Natural killer cell (primary cell): Measurements from ENCODE around the gene TMC8. TPM values are rescaled to one million over a fixed set of nuclear protein-coding genes. Genes with fewer than 3 reads are reported as not detected.

ENCODE experiments used
- ATAC-seq, 3 donors: fragments of 150-1000 bp in 2 of 3; fragments of 200-7000 bp in 1 of 3; cut with Tn5 transposase; 1 replicate in 1 of 3; 2 replicates in 2 of 3; pipeline ENCODE4 v1.10.0; 2021; ENCODE audit warnings: mild to moderate bottlenecking in 2 of 3, moderate library complexity in 2 of 3
- DNase-seq, 2 donors: peaks; one replicate each; pipeline versions ENCODE4 v3.0.0 to v3.0.0-alpha.2; 2013 to 2021; ENCODE audit warnings: mixed read lengths in 1 of 2
- H3K27ac ChIP-seq: one replicate; pipeline ENCODE4 v1.5.1; 2013; ENCODE audit warnings: mild to moderate bottlenecking, low read length
- H3K27me3 ChIP-seq: one replicate; pipeline ENCODE4 v1.6.1; 2013; ENCODE audit warnings: low read length; ENCODE audit not compliant: control insufficient read depth, insufficient read depth
- H3K36me3 ChIP-seq: one replicate; pipeline ENCODE4 v1.6.1; 2013; ENCODE audit warnings: low read length; ENCODE audit not compliant: control insufficient read depth, insufficient read depth
- H3K4me1 ChIP-seq: one replicate; pipeline ENCODE4 v1.6.1; 2013; ENCODE audit warnings: low read length; ENCODE audit not compliant: control insufficient read depth, insufficient read depth
- H3K4me3 ChIP-seq: one replicate; pipeline ENCODE4 v1.5.1; 2013; ENCODE audit warnings: low read length
- H3K9me3 ChIP-seq: one replicate; pipeline ENCODE4 v1.6.1; 2013; ENCODE audit warnings: low read length; ENCODE audit not compliant: control insufficient read depth, insufficient read depth
- H3K27ac Mint-ChIP-seq, 2 donors: one replicate each; pipeline ENCODE4 v1.8.0; 2022; ENCODE audit warnings: mild to moderate bottlenecking in 2 of 2, mixed read lengths in 2 of 2, moderate library complexity in 1 of 2
- H3K27me3 Mint-ChIP-seq, 2 donors: one replicate each; pipeline ENCODE4 v1.8.0; 2022; ENCODE audit warnings: low read depth in 2 of 2, mixed read lengths in 2 of 2
- H3K36me3 Mint-ChIP-seq: one replicate; pipeline ENCODE4 v1.8.0; 2022; ENCODE audit warnings: mixed read lengths
- H3K4me1 Mint-ChIP-seq, 2 donors: one replicate each; pipeline ENCODE4 v1.8.0; 2022; ENCODE audit warnings: mixed read lengths in 2 of 2
- H3K4me3 Mint-ChIP-seq: one replicate; pipeline ENCODE4 v1.8.0; 2022; ENCODE audit warnings: mild to moderate bottlenecking, moderate library complexity, mixed read lengths
- H3K9me3 Mint-ChIP-seq, 2 donors: one replicate each; pipeline ENCODE4 v1.8.0; 2022; ENCODE audit warnings: mixed read lengths in 2 of 2
- WGBS: methylation state at CpG from one replicate; pipeline ENCODE4 v1.1.7; 2013; ENCODE audit warnings: missing lambda C conversion rate; ENCODE audit not compliant: insufficient coverage; 5-methylcytosine and 5-hydroxymethylcytosine counted together
- intact Hi-C: fragments of 100-400 bp; cut with micrococcal nuclease; formaldehyde crosslinking; loops from one replicate; pipeline ENCODE4 v1.14.2; 2022
- total RNA-seq, 4 donors: library from RNA; stranded (reverse); fragments of 120-200 nt in 1 of 4; gene quantifications; one replicate each; pipeline versions ENCODE4 v1.2.3 to v1.2.4, GENCODE V29; 2013 to 2022
- TF ChIP-seq, protein P1 (sequence below): fragments of 200-600 bp; IDR thresholded peaks from one replicate; pipeline ENCODE4 v1.8.0; 2022; ENCODE audit warnings: antibody characterized with exemption

TMC8 gene
- total RNA-seq, 3 donors from 2014 or later (not counting 1 experiment from before 2014, with no cell fraction given), result 401 to 551 (median 435) TPM

DNA sequence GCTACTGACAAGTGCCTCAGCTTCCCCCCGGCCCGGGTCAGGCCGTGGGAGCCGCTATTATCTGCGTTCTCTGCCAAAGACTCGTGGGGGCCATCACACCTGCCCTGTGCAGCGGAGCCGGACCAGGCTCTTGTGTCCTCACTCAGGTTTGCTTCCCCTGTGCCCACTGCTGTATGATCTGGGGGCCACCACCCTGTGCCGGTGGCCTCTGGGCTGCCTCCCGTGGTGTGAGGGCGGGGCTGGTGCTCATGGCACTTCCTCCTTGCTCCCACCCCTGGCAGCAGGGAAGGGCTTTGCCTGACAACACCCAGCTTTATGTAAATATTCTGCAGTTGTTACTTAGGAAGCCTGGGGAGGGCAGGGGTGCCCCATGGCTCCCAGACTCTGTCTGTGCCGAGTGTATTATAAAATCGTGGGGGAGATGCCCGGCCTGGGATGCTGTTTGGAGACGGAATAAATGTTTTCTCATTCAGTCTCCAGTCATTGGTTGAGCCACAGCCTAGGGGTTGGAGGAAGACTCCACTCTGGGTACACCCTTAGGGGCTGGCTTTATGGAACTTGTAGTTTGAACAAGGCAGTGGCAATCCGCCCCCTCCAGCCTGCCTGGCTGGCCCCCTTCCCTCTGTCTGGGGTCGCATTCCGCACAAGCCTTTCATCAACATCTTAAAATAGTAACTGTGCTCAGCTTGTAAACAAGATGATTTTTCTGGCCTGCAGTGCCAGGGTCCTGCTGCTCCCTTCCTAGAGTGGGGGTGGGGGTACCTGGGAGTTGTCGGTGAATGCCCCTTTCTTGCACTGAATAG is 41.9 kb downstream of the TMC8 start:
- intact Hi-C loops, result no loop called here
- Histone ChIP-seq H3K36me3 (peaks cover 10% of the 10 kb centered on the region), H3K9me3 (no peaks in the 10 kb centered on the region), H3K4me3 (no peak overlapping the region), H3K27me3 (no peaks in the 10 kb centered on the region), H3K4me1 (peaks cover 80% of the 10 kb centered on the region), H3K27ac (peak overlapping the region; percentile 66)
- TF ChIP-seq, protein P1, sequence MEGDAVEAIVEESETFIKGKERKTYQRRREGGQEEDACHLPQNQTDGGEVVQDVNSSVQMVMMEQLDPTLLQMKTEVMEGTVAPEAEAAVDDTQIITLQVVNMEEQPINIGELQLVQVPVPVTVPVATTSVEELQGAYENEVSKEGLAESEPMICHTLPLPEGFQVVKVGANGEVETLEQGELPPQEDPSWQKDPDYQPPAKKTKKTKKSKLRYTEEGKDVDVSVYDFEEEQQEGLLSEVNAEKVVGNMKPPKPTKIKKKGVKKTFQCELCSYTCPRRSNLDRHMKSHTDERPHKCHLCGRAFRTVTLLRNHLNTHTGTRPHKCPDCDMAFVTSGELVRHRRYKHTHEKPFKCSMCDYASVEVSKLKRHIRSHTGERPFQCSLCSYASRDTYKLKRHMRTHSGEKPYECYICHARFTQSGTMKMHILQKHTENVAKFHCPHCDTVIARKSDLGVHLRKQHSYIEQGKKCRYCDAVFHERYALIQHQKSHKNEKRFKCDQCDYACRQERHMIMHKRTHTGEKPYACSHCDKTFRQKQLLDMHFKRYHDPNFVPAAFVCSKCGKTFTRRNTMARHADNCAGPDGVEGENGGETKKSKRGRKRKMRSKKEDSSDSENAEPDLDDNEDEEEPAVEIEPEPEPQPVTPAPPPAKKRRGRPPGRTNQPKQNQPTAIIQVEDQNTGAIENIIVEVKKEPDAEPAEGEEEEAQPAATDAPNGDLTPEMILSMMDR, result no peak
- Mint-ChIP-seq H3K36me3 (no peaks in the 10 kb centered on the region), H3K4me1 (peaks cover 20 to 38% of the 10 kb centered on the region in 2 donors), H3K4me3 (no peak overlapping the region), H3K27ac (peak overlapping the region; percentile 60 to 68), H3K27me3 (no peaks in the 10 kb centered on the region), H3K9me3 (no peaks in the 10 kb centered on the region)
- ATAC-seq (no peak), DNase-seq (no peak)
- 59% methylated on average over 19 of the region's 19 CpGs for WGBS

DNA sequence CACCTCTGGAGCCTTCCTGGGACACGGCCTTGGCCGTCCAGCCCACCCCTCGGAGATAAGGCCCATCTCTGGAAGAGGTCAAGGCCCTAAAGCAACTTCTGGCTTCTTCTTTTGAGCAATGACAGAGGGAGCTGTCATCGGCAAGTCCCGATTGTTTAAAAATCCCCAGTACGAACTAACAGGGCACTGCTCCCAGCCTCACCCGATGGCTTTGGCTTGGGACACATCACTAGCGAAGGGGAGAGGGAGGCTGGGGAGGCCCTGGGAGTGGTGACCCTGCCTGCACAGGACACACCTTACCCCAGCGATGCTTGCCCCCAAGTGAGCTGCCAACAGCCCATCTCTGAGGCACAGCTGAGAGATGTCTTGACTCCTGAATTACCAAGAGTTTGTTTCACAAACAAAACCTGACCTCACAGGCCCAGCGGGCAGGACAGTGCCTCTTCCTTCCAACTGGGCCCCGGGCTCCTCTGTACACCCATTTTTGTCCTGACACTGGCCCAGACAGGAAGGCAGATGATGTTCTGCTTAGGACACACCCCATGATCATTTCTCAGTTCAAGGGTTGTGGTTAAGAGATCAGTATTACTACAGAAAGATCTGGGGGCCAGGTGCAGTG is 42.6 kb downstream of the TMC8 start:
- ATAC-seq, result no peak
- H3K27ac ChIP-seq, result peak overlapping the region; percentile 66
- no peaks in the 10 kb centered on the region for H3K9me3 ChIP-seq
- no peaks in the 10 kb centered on the region for H3K27me3 ChIP-seq
- no peak overlapping the region for H3K4me3 ChIP-seq
- no peaks in the 10 kb centered on the region for H3K9me3 Mint-ChIP-seq
- no peak overlapping the region for H3K4me3 Mint-ChIP-seq
- H3K4me1 ChIP-seq, result peaks cover 75% of the 10 kb centered on the region
- intact Hi-C loops, result no loop called here
- TF ChIP-seq, protein P1, result no peak
- peak overlapping the region; percentile 56 to 60 for H3K27ac Mint-ChIP-seq
- no peaks in the 10 kb centered on the region for H3K36me3 Mint-ChIP-seq
- peaks cover 10% of the 10 kb centered on the region for H3K36me3 ChIP-seq
- peak in 1 of 2 donors; percentile 55 for DNase-seq
- H3K27me3 Mint-ChIP-seq, result no peaks in the 10 kb centered on the region
- 74% methylated on average over 11 of the region's 11 CpGs for WGBS
- H3K4me1 Mint-ChIP-seq, result peaks cover 20 to 38% of the 10 kb centered on the region in 2 donors

DNA sequence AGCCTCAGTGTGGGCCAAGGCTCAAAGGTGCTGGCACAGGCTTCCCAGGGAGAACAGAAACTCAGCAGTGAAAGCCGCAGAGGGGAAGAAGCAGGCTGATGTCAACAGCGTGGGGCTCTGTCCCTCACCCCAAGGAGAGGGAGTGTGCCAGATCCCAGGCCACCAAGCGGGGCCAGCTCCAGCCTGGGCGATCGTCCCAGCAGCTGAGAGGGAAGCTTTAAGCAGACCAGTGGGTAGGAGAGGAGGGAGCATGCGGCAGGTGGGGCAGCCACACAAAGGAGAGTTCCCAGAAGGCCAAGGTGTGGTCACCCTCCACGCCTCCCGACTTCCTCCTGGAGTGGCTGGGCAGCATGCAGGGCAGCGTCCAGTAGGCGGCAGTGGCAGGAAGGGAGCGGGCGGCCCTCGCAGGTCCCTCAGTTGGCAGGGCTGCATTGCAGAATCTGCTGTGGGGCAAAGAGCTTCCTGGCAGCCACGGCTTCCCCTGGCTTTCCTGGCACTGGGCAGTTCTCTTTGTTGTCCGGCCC is 43.8 kb downstream of the TMC8 start:
- Histone ChIP-seq H3K9me3 (no peaks in the 10 kb centered on the region), H3K36me3 (peaks cover 10% of the 10 kb centered on the region), H3K4me3 (no peak overlapping the region), H3K4me1 (peaks cover 70% of the 10 kb centered on the region), H3K27me3 (no peaks in the 10 kb centered on the region), H3K27ac (peak overlapping the region; percentile 66)
- TF ChIP-seq, protein P1, result no peak
- Mint-ChIP-seq H3K4me3 (no peak overlapping the region), H3K9me3 (no peaks in the 10 kb centered on the region), H3K27ac (no peak overlapping the region), H3K4me1 (peaks cover 20 to 37% of the 10 kb centered on the region in 2 donors), H3K27me3 (no peaks in the 10 kb centered on the region), H3K36me3 (no peaks in the 10 kb centered on the region)
- ATAC-seq, result no peak
- intact Hi-C loops, result no loop called here
- 81% methylated on average over 15 of the region's 15 CpGs for whole genome bisulfite sequencing
- DNase-seq, result no peak
